ENCODE results near the gene COL4A1. TPM values are rescaled to one million over a fixed set of nuclear protein-coding genes. Genes with fewer than 3 reads are reported as not detected.

COL4A1 gene
- total RNA-seq, 2 experiments from 2014 or later, result 0.08 to 0.16 TPM

DNA sequence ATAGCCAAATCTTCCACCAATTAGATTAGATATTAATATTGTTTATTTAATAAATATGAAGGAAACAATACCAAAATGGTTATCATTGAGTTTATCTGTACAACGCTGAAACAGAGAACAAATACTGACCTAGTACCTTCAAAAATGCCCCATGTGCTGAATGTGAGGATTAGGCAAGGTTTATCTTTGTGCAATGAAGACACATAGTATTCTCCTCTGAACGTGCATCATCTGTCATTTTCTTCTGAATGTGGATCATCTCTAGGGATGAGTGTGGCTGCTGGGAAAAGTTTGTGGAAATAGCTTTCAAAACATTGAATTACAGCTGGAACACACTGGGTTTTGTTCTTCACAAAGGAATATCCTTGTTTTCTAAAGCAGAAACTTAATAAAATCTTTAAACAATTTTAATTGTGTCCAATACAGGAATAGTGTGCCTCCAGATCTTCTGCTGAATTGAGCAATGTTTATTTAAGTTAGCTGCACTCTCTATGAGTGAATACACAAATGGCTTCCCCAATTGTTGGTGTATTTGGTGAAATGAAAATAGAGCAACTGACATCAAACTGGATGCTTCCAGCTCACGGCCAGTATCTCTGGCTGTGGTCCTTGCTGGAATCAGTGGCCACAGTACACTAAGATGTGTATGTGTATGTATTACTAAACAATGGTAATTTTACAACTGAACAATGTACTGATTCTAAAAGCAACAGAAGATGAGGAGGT, 6.7 kb downstream of the COL4A1 start:
- ATAC-seq (ENCODE audit: poor library complexity), result no peak
- H3K4me3 ChIP-seq (ENCODE audit: low read length), result no peak overlapping the region
- H3K4me1 ChIP-seq (ENCODE audit: insufficient read depth, low read length), result no peaks in the 10 kb centered on the region
- ChIA-PET POLR2A (no interaction called here), CTCF (no interaction called here)
- no peak overlapping the region for H3K27ac ChIP-seq (ENCODE audit: low read depth in 1 of 2, low read length in 2 of 2)
- H3K36me3 Mint-ChIP-seq (ENCODE audit: low read depth), result no peaks in the 10 kb centered on the region
- no peaks in the 10 kb centered on the region for H3K4me1 Mint-ChIP-seq (ENCODE audit: low read depth)
- no peaks in the 10 kb centered on the region for H3K9me3 Mint-ChIP-seq
- H3K4me3 Mint-ChIP-seq, result no peak overlapping the region
- peaks cover 0 to 9% of the 10 kb centered on the region in 2 experiments for H3K9me3 ChIP-seq (ENCODE audit: control insufficient read depth in 1 of 2, insufficient read depth in 1 of 2, low read length in 2 of 2)
- H3K36me3 ChIP-seq (ENCODE audit: insufficient read depth, low read length), result no peaks in the 10 kb centered on the region
- no peak overlapping the region for H3K27ac Mint-ChIP-seq
- TF ChIP-seq, protein P1, sequence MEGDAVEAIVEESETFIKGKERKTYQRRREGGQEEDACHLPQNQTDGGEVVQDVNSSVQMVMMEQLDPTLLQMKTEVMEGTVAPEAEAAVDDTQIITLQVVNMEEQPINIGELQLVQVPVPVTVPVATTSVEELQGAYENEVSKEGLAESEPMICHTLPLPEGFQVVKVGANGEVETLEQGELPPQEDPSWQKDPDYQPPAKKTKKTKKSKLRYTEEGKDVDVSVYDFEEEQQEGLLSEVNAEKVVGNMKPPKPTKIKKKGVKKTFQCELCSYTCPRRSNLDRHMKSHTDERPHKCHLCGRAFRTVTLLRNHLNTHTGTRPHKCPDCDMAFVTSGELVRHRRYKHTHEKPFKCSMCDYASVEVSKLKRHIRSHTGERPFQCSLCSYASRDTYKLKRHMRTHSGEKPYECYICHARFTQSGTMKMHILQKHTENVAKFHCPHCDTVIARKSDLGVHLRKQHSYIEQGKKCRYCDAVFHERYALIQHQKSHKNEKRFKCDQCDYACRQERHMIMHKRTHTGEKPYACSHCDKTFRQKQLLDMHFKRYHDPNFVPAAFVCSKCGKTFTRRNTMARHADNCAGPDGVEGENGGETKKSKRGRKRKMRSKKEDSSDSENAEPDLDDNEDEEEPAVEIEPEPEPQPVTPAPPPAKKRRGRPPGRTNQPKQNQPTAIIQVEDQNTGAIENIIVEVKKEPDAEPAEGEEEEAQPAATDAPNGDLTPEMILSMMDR (IDR thresholded peaks at IDR 0.05), result no peak
- intact Hi-C loops (cut with DNase I, micrococcal nuclease), result no loop called here
- peaks cover 84% of the 10 kb centered on the region for H3K27me3 Mint-ChIP-seq
- DNase-seq, result no peak
- peaks cover 30 to 62% of the 10 kb centered on the region in 2 experiments for H3K27me3 ChIP-seq (ENCODE audit: control insufficient read depth in 1 of 2, insufficient read depth in 2 of 2, low read length in 2 of 2)

DNA sequence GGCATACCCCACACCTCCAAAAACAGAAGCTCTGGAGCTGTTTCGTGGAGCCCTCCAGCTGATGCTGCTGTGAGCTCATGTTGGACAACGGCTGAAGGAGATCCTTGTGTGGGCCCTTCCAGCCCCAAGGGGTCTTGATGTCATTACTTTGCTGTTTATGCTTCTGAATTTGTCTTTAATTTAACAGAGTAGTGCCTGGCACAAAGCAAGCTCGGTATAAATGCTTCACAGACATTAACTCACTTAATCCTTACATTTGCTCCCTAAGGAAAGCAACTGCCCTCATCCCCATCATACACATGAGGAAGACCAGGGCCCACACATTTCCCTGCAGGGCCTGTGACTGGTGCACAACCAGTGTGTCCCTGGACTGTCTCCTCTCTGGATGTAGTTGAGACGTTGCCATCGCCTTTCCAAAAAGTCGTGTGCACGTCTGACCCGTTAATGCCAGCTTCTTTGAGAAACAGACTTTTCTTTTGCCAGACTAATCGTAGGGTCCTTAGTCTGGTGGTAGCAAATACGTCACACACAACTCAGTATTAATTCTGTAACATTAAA, 7.6 kb downstream of the COL4A1 start:
- DNase-seq (no peak), ATAC-seq (ENCODE audit: poor library complexity) (no peak)
- H3K27ac Mint-ChIP-seq, result no peak overlapping the region
- ChIA-PET CTCF (no interaction called here), POLR2A (no interaction called here)
- intact Hi-C loops (cut with DNase I, micrococcal nuclease), result no loop called here
- Histone ChIP-seq H3K36me3 (ENCODE audit: insufficient read depth, low read length) (no peaks in the 10 kb centered on the region), H3K27me3 (ENCODE audit: control insufficient read depth in 1 of 2, insufficient read depth in 2 of 2, low read length in 2 of 2) (peaks cover 28 to 54% of the 10 kb centered on the region in 2 experiments), H3K4me3 (ENCODE audit: low read length) (no peak overlapping the region), H3K9me3 (ENCODE audit: control insufficient read depth in 1 of 2, insufficient read depth in 1 of 2, low read length in 2 of 2) (peaks cover 0 to 9% of the 10 kb centered on the region in 2 experiments), H3K27ac (ENCODE audit: low read depth in 1 of 2, low read length in 2 of 2) (no peak overlapping the region), H3K4me1 (ENCODE audit: insufficient read depth, low read length) (no peaks in the 10 kb centered on the region)
- H3K4me1 Mint-ChIP-seq (ENCODE audit: low read depth), result no peaks in the 10 kb centered on the region
- no peak overlapping the region for H3K4me3 Mint-ChIP-seq
- no peaks in the 10 kb centered on the region for H3K9me3 Mint-ChIP-seq
- no peaks in the 10 kb centered on the region for H3K36me3 Mint-ChIP-seq (ENCODE audit: low read depth)
- TF ChIP-seq, protein P1 (IDR thresholded peaks at IDR 0.05), result no peak
- H3K27me3 Mint-ChIP-seq, result peaks cover 83% of the 10 kb centered on the region

DNA sequence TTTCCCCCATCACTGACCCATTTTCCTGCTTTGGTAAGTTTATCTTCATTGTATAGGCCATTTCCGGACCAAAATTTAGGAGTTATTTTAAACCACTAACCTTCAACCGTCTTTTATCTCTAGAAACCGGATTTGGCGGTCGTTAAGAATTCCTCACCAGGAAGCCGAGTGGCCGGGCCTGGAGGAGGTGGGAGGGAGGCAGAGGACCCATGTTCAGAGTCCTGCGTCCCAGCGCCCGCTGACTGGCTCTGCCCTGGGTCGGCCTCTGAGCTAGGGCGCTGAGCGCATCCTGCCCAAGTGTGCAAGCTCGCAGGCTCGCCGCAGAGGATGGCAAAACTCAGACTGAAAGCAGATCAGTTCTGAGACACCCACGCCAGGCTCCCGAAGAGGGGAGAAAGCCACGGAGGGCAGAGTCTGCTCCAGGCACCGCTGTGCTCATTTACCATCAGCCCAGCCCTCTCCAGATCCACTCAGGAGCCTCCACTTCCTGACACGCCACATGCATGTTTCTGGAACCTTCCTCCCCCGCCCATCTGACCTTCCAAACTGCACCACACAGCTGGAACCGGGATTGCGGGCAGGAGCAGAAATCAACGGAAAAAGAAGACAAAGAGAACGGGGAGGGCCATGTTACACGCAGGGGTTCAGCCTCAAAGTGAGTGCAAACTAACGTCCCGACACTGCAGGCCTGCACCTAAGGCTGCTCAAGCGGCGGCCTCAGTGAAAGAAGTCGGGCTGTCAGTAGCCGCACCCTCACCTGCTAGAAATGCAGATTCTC, 8.3 kb downstream of the COL4A1 start:
- Mint-ChIP-seq H3K4me1 (ENCODE audit: low read depth) (no peaks in the 10 kb centered on the region), H3K36me3 (ENCODE audit: low read depth) (no peaks in the 10 kb centered on the region), H3K27me3 (peaks cover 80% of the 10 kb centered on the region), H3K27ac (no peak overlapping the region), H3K4me3 (no peak overlapping the region), H3K9me3 (no peaks in the 10 kb centered on the region)
- ChIA-PET POLR2A (no interaction called here), CTCF (no interaction called here)
- Histone ChIP-seq H3K36me3 (ENCODE audit: insufficient read depth, low read length) (no peaks in the 10 kb centered on the region), H3K4me1 (ENCODE audit: insufficient read depth, low read length) (no peaks in the 10 kb centered on the region), H3K27me3 (ENCODE audit: control insufficient read depth in 1 of 2, insufficient read depth in 2 of 2, low read length in 2 of 2) (peaks cover 28 to 47% of the 10 kb centered on the region in 2 experiments), H3K9me3 (ENCODE audit: control insufficient read depth in 1 of 2, insufficient read depth in 1 of 2, low read length in 2 of 2) (peaks cover 0 to 9% of the 10 kb centered on the region in 2 experiments), H3K4me3 (ENCODE audit: low read length) (no peak overlapping the region), H3K27ac (ENCODE audit: low read depth in 1 of 2, low read length in 2 of 2) (no peak overlapping the region)
- no peak for ATAC-seq (ENCODE audit: poor library complexity)
- TF ChIP-seq, protein P1 (IDR thresholded peaks at IDR 0.05), result no peak
- intact Hi-C loops (cut with DNase I, micrococcal nuclease), result no loop called here
- no peak for DNase-seq

All from CD4-positive, alpha-beta T cell (primary cell).